GM18511 (cell line): ENCODE measurements around the gene TMEM150C.

Experiments used
- ATAC-seq: cut with Tn5 transposase; IDR thresholded peaks from one replicate; pipeline ENCODE4 v1.9.1; 2021; ENCODE audit warnings: mild to moderate bottlenecking, moderate library complexity; ENCODE audit not compliant: unreplicated experiment

The TMEM150C gene

DNA sequence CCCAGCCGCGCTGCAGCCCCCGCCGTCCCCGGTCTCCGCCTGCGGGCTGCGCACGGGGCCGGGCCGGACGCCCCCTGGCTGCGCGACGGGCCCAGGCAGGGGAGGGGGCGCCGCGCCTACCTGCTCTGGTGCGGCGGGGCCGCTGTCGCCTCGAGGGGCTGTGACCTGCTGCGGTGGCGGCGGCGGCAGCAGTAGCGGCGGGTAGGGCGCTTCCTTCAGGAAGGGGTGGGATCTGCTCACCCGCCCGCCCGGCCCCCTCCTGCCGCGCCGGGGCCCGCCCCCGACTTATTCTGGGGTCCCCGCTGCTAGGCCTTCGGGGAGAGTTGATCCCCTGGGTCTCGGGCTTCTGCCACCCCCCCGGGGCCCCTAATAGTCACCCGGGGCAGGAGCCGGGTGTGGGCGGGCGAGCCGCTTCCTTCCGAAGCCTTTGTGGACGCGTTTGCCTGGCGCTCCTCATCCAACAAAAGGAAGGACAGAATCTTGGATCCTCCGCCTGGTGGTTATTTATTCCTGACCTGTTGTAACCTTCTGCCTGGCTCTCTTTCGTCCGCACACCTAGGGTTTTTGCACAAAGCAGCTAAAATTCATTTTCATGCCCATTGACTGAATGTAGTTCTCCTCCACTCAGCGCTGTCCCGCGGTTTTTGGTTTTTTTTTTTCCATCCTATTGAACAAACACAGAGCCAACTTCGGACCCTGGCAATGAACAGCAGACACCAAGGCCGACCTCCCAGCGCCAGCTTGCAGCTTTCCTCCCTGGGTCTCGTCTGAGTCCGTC is at the start of gene TMEM150C:
TSS of gene TMEM150C (minus strand) at position 203 of the 778 bp plus-strand sequence. CDS start 57,331 bp downstream, outside the sequence.
- no peak for ATAC-seq

DNA sequence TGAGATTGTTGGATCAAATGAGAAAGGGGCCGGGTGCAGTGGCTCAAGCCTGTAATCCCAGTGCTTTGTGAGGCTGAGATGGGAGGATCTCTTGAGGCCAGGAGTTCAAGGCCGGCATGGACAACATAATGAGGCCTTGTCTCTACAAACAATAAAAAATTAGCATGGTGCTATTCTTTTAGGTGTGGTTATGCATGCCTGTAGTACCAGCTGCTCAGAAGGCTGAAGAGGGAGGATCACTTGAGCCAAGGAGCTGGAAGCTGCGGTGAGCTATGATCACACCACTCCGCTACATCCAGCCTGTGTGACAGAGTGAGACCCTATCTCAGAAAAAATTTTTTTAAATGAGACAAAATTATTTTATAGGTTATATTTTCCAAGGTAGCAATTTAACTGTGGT is 49.7 kb upstream of the TMEM150C start:
- no peak for ATAC-seq

DNA sequence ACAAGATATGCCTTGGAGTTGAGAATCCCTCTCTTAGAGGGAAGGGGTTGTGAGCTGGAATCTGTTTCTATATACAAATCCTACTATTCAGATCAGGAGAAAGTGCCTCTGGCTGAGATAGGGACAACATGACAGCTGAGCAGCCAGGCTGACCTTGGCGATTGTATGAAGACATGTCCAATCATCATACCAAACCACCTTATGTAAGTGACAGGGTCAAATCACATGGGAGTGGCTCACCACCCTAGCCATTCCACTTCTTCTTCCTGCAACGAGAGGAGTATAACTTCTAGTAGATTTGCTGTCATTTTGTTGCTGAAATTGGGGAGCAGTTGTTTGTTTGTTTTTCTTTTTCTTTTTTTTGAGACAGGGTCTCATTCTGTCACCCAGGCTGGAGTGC is 48.3 kb upstream of the TMEM150C start:
- no peak for ATAC-seq

DNA sequence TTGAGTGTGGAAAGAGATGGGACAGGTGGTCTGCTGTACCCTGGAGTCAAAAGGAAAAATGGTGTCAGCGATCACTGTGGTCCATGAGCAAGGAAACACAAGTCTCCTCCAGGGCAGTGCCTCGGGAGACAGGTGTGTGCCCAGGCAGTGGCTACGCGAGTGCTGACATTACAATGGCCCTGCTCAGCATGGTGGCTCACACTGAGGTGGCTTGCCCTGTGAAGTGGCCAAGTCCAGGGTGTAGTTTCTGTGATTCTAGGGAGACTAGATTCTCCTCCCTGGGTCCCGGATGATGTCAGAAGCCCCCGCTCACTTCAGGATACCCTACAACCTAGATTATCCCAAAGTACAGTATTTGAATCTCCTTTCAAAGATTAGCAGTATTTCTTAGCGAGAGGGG is 44.8 kb upstream of the TMEM150C start:
- ATAC-seq: no peak

DNA sequence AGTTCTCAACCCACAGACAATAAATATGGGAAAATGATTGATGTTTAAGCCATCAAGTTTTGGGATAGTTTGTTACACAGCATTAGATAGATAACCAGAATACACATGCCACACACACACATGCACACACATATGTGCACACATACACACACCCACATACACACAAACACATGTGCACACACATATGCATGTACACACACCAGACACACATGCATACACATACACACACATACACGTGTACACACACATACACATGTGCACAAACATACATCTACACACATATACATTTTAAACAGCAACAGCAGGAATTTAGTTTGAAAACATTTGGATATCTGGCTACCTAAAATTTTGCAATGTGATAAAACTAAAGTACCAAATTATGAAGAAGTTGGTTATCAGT is 42.7 kb upstream of the TMEM150C start:
- no peak for ATAC-seq

DNA sequence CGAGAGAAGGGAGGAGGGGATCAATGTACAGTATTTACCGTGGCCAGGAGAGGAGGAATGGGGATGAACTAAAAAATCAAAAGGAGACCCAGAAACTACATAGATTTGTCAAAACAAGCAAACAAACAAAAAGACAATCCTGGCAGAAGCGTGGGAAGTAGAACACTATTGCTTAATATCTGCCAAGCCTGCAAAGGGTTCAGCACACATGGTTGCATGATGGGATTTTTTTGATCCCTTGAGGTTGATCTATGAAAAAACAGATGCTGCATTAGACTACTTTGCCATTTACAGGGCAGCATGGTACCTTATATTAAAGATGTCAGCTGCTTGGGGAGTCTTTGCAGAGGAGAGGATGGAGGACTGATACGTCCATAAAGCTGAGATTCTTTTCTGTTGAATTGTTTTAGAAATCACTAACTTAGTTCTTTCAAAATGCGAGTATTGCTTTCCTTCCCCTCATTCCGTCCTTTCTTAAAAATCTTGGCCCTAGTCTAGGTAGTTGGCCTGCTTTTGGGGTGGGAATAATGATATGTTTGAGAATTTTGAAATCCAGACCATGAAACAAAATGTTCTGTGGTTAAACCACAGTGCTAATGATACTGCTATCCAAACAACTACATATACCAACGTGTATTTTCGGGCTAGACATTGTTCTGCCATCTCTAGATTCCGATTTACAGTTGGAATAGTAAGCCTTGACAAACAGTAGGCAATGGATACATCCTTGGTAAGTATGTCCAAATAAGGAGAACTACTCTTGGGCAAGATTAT is 39.6 kb upstream of the TMEM150C start:
- ATAC-seq: no peak

DNA sequence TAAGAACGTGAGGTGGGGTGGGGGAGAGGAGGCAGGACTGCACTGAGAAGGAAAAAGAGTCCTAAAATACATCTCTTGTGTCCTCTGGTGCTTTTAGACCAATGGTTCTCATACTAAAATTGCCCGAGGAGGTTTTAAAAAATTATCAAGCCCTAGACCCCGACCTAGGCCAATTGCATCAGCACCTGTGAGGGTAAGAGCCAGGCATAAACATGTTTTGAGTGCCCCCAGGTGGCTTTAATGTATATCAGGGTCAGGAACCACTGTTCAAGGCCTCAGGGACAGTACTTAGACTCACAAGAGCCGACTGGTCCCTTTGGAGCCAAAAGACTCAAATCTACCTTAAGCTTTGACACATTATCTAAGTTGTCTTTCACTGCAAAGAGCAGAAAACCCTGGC is 37.5 kb upstream of the TMEM150C start:
- ATAC-seq: no peak

DNA sequence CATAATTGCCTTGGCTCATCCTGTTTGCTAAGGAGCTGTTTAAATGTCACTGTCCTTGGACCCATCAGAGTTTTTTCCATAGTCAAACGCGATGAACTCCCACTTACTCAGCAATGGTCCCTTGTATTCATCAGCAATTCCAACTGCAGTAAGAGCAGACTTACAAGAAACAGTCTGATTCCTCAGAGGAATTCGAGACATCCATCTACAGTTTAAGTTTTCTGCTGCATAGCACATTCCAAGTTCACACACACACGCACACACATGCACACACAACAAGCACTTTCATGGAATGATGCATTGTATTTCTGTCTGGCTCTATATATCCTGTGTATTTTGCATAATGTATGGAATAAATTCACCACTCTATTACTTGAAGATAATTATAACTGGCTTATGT is 32.7 kb upstream of the TMEM150C start:
- no peak for ATAC-seq

DNA sequence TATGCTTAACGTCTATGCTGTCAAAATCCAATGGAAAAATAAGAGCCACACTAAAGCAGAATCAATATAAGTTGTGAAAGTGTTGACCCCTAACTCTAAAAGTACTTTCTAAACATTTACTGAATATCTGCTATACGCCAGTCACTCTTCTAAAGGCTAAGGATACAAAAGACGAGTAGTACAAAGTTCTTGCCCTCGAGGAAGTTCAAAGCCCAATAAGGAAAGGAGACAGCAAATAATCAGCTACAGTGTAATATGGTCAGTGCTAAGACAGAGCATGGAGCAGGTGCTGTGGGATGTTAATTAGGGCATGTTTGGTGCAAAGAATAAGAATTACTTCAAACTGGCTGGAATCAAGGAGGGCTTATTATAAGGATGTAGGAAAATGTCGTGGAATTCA is 31.6 kb upstream of the TMEM150C start:
- no peak for ATAC-seq

DNA sequence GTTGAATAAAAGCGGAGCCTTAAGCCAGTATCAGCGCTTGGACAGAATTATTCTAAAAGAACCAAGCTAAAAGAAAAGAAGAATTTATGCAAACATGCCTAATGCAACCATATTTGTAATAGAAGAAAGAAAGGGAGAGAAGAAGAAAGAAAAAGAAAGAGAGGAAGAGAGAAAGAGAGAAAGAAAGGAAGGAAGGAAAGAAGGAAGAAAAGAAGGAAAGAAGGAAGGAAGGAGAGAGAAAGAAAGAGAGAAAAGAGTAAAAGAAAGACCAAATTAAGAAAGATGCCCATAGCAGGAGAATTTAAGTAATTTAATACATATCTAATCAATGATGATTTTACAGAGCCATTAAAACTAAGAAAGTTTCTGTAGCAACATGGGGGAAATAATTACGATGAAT is 30.9 kb upstream of the TMEM150C start:
- no peak for ATAC-seq

DNA sequence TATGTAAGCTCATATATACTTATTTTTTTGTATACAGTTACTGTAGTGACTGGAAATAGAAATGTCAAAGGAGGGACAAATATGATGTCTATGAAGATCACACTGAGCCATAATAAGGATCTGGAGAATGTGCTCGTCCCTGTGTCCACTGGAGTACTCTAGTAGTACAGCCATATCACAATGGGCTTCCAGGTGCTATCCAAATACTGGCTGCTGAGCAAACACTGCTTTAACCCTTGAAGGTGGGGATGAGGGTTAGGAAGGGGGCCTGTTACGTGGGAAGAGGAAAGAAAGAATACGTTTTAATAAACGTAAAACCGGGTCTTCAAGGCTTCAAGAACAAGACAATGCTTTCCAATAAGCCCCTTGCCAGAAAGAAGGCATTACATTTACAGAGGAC is 29.8 kb upstream of the TMEM150C start:
- no peak for ATAC-seq

DNA sequence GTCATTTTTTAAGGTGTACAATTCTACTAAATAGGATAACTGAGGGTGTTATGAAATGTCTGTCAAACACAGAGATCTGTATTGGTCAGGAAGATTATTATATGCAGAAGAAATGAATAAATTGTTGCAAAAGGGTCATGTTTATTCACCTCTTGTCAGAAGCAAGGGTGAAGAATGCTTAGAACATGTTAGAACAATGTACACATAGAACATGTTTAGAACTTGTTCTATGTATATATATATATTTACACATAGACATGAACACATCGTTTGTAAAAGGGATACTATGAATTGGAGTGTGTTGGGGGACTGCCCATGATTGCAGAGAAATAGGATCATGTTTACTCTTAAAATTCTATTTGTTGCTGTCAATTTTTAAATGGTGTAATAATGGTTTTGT is 28.0 kb upstream of the TMEM150C start:
- no peak for ATAC-seq

DNA sequence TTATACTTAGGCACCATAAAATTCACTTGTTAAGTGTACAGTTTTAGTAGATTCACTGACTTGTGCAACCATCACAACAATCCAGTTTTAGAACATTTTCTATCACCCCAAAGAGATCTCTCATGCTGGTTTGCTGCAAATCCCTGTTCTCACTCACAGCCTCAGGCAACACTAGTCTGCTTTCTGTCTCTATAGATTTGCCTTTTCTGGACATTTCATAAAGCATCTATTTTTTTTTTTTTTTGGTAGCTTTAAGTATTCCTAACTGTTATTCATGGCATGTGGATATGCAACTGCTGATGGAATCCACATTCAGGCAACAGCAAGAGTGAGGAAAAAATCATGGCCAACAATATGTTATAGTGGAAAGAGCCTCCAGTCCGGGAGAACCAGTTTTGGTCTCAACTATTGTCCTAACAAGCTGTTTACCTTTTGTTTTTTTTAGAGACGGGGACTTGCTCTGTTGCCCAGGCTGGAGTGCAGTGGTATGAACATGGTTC is 27.0 kb upstream of the TMEM150C start:
- no peak for ATAC-seq

DNA sequence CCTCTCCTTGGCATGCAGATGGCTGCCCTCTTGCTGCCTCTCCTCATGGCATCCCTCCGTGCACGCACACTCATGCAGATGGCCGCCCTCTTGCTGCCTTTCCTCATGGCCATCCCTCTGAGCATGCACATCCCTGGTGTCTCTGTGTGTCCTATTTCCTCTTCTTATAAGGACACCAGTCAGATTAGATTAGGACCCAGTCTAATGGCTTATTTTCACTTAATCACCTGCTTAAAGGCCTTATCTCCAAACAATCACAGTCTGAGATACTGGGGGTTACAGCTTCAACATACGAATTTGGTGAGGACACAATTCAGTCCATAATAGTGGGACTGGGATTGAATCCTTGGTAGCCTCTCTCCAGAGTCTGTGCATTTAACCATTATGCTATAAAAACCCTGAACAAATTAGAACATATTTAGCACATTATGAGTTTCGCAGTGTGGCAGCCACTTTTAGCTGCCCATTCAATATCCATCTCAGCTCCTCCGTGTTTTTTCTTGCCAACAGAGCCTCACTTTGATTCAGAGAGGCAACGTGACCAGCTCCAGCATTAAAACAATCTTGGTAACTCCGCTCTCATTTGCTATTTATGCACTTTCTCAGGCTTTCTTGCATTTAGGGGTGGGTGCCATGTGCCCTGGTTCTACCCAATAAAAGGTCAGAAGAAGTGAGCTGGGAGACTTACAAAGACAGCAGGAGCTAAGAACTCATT is 26.2 kb upstream of the TMEM150C start:
- no peak for ATAC-seq

DNA sequence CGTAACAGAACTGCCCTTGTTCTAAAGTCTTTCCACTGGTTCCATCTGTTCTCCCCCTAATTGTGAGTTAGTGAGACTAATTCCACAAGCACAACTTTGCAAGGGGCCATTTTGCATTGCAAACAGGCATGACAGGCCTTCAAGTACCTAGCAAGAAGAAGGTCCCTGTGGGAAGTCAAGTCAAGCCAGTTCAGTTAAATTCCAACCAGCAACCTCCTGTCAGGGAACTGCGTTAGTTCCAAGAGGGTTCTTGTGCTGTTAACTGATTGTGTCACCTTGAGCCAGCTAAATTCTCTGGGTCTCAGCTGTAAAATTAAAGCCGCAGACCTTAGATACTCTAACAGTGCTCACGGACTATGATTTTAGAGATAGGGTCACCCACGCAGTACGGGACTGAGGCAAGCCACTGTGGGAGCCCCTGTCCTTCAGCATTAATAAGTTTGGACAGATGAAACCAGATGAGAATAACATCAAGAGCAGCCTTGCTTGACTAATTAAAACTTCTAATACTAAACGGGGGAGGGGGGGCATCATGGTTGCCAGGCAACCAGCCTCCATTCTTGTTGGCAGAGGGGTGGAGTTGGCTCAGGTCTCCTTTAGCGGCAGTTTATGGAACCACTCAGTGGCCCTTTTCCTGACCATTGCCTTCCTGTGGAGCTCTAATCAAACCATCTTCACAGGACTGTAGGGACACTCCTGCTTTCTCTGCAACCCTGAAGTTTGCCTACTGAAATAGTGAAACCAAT is 24.1 kb upstream of the TMEM150C start:
- ATAC-seq: no peak

DNA sequence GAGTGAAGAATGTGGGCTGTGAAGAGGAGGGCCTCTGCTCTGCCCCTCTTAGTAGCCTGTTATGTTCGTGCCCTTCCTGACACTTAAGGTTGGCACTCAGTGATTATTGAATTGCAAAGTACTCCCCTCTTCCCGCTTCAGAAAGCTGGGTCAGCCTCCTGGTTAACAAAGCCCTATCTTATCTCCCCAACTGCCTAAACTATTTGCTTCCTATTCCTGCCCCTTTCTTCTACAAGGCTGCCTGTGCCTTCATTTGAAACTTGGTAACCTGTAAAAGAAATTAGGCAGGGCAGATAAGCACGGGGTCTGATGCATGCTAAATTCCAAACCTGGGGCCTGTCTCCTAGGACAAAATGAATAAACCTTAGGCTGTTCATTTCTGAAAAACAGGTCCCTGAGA is 23.1 kb upstream of the TMEM150C start:
- ATAC-seq: no peak

DNA sequence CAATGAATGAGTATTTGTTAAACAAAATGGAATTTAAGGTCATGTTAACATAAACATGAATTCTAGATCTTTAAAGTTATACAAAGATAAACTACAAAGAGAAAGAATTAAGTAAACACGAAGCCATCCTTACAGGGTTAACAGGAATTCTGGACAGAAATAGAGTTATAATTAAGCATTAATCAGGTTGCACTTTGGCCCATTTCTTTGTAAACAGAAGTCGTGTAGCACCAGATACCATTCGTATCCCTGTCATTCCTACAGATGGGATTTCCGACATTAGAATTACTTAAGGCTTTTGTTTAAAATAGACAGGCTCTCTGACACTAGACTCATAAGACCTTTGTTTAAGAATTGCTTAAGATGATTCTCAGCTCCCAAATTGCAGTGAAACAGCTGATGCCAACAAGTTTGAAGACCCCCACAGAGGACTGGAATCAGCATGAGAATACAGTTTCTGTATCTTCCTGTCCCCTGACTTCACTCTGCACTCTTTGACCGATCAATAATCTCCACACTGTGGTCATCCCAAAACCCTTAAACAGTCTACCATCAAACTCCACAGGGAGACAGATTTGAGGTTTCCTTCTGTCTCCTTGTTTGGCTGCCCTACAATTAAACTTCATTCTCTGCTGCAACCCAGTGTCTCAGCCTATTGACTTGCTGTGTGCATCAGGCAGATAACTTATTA is 22.3 kb upstream of the TMEM150C start:
- no peak for ATAC-seq

DNA sequence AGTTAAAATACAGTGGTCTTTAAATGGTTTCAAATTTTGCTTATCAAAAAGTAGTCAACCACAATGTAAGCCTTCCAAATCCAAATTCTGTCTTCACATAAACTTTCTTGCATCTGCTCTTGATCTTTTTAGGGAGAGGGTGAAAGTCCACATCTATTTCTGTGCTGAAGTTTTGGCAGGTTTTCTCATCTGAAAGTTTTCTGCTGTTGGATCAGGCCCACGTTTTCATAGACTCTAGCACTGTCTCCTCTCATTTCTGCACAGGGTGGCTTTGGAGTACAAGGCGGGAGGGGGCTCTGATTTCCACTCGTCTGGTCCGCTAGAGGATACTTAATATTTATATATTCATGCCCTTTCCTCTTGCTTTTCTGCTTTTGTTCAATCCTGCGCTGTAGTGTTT is 18.1 kb upstream of the TMEM150C start:
- ATAC-seq: no peak

DNA sequence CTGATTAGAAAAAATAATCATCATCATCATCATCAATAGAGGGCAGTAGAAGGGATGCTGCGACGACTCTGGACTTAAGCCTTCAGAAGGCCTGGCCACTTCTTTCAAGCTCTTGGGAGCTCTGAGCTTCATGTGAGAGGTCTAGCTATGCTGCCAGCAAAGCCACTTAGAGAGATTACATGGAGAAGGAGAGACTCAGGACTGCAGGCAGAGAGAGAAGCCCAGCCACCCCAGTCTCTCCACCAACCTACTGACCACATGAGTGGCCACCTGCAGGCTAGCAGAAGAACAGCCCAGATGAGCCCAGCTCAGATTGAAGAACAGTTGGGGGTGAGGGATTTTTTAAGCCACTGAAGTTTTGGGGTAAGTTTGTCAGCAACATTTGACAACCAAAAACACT is 17.1 kb upstream of the TMEM150C start:
- ATAC-seq: no peak

DNA sequence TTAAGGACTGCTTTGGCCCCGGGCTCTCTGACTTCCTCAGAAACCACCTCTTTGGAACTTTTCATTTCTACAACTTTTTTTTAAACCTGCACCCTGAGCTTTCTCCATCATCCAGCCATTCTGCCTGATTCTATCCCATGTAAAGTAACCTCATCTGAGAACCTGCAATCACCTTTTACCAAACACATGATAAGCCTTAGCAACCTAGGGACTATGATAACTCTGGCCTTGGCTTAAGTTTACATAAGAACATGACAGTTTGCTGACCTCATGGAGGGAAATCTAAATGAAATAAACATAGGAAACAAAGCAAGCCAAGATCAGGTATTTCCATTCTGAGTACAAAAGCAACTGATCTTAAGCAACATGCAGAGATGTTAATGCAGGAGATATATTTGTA is 15.7 kb upstream of the TMEM150C start:
- no peak for ATAC-seq
